HL-60/S4 (cell line): Measurements from ENCODE around the gene FHIT.
"Not testable (repeated sequence)": the region's sequence is repeated elsewhere in the genome, so short reads cannot be mapped to it uniquely, and the experiment has no call there.

Source experiments
- in situ Hi-C: fragments of 300-500 bp; cut with MboI; formaldehyde crosslinking; loops from 2 replicates; pipeline ENCODE4 v1.14.3; 2022; ENCODE audit warnings: low sequenced_read_pairs

FHIT gene

DNA sequence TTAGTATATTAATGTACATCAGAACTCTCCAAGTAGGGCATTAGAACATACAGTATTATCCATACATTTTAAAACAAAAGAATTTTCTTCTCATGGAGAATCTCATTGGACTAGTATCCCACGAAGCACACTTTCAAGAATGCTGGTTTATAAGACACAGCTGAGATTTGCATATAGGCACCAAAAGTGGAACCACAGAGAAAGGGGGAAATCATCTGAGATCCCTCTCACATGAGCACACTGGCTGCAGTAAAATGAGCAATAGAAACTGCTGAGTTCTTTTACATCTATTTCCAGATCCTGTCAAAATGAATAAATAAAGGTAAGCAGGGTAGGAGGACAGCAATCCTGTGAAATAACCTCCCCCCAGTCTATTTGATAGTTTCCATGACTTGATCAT is 665.3 kb downstream of the FHIT start:
- in situ Hi-C loops: no loop called here

DNA sequence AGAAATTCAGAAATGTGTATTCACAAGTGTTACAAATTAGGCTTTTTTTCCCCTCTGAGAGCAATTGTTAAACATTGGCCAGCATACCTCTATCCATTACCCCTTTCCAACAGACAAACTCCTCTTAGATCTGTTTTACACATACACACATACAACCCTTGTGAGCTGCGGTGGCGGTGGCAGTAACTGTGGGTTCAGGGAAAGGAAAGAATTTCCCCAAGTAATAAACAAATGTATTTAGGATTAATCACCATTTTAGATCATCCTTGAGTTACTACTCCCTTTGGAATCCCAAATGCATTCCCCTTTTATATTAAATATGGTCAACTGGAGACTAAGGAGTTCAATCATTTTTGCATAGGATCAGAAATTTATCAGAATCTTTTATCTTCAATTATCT is 667.0 kb downstream of the FHIT start:
- in situ Hi-C loops: no loop called here

- in situ Hi-C loops: no loop called here
These were observed 669.0 kb downstream of the FHIT start for GRCh38 chr3:60582288-60582687.

GRCh38 chr3:60580809-60581208 is 670.4 kb downstream of the FHIT start:
- in situ Hi-C loops: no loop called here

- in situ Hi-C loops: no loop called here
These were observed 671.5 kb downstream of the FHIT start for GRCh38 chr3:60579734-60580133.

DNA sequence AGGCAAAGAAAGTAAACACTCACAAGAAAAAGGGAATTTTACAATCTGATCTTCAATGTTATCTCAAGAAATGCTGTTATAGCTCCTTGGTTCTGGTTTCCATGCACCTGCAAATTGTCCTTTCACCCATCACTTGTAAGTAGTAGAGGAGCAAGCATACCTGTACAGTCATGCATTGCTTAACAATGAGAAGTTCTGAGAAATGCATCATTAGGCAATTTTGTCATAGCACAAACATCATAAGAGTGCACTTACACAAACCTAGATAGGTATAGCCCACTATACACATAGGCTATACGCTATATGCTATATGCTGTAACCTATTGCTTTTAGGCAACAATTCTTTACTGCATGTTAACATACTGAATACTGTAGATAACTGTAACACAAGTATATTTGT is 672.3 kb downstream of the FHIT start:
- in situ Hi-C loops: no loop called here

DNA sequence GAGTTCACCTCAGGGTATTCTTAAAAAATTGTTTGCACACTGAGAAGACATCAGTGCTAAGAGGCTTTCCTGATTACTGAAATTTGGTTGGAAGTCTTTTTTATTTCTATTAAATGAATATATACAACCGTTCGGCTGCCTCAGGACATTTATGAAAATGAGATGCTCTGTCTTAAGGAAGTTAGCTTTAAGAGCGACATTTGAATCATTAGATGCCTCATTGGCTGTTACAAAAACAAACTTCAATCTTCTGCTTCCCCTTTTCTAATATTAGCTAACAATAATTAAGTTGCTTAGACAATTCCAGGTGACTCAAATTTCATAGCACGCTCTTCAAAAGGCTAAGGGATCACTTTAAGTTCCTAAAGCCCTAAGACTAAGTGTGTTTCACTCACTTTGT is 673.7 kb downstream of the FHIT start:
- in situ Hi-C loops: no loop called here

DNA sequence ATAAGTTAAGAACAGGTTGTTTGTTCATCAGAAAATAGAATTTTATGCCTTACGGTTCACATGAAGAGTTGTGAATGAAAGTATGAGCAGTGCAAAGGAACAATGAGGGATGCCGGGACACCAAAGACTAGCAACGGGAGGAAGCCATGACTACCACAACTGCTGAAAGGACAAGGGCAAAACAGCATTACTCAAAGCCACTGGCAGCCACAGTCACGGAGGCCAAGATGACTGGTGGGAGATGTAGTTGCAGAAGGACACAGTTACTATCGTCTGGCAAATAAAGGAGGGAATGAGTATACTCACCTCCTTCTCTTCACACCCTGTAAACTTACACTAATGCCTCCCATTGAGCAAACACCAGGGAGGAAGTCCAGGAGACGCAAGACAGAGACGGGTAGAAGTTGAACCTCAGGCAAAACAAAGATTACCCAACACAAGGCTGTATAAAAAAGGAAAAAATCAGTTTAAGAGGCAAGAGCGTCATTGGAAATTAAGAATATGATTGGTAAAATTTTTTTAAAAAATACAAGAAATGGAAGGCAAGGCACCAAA is 675.5 kb downstream of the FHIT start:
- in situ Hi-C loops: no loop called here

- in situ Hi-C loops: no loop called here
These were observed 677.0 kb downstream of the FHIT start for GRCh38 chr3:60574046-60574769.

- in situ Hi-C loops: no loop called here
These were observed 677.8 kb downstream of the FHIT start for GRCh38 chr3:60573494-60573893.

- in situ Hi-C loops: no loop called here
These were observed 679.7 kb downstream of the FHIT start for GRCh38 chr3:60571511-60571910.

DNA sequence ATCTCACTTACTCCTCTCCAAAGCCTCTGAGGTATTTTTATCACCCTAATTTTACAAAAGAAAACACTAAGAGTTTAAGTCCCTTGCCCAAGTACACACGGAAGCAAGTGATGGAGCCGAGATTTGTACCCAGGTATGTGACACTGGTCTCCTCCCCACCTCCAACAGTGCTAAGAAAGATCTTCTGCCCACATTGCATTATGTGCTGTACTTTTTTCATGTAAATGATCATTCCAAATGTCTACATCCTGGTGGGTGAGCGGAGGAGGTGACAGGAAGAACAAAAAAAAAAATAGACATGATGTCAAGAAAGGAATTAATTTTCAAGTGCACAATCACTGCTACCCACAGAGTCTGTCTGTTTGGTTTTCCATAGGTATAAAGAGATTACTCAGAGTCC is 694.1 kb downstream of the FHIT start:
- in situ Hi-C loops: no loop called here

DNA sequence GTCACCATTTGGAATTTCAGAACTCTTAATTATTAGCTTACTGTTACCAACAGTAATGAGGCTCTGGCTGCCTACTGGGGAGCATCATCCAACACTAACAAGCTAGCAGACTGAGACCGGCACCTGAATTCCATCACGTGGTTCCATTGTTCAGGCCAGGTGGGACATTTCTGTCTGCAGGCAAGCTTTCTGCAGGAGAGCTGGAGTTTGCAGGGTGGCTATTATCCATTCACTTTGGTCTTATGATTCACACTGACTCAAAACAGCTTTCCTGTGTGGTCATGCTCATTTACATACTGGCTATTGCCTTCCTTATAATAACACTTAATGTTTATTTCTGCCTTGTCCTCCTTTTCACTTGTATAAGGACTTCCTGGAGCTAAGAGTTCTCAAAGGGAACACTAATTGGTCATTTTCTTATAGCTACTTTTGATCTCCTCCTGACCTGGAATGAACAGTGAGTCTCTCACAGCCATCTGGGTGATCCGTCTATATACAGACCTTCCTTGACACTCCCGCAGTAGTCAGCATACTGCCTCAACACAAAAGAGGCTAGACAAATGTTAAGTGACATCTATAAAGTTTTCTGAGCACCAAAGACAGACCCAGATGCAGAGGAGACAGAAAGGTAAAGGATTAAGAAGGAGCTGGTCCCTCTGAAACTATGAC is 695.4 kb downstream of the FHIT start:
- in situ Hi-C loops: no loop called here

DNA sequence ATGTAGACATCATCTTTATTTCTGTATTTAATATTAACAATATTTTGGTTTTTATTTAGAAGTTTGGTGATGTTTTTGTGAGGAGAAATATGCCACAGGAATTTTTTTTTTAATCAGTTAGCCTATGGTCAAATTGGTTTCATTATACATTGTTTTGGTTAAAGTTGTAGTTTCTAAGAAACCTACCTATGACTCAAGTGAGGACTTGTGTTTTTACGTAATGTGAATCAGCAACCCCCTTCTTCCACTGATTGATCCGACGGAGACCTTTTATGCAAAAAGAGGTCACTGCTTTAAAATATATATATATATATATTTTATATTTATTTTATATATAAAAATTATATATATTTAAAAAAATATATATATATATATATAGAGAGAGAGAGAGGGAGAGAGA is 698.1 kb downstream of the FHIT start:
- in situ Hi-C loops: no loop called here

DNA sequence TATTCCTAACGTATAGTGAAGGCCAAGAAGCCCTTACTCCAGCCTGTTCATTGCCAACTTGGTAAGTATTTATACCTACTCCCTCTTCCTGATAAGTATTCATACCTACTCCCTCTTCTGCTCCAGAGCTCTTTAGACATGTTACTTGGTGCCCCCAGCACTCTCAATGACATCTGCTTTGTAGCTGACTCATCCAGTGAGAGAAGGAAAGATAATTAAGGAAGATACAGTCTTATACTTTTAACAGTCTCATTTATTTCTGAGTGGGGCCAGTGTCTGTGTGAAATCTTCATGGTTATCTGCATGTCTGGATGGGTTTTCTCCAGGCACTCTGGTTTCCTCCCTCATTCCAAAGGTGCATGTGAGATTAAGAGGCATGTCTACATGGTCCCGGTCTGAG is 698.7 kb downstream of the FHIT start:
- in situ Hi-C loops: no loop called here

DNA sequence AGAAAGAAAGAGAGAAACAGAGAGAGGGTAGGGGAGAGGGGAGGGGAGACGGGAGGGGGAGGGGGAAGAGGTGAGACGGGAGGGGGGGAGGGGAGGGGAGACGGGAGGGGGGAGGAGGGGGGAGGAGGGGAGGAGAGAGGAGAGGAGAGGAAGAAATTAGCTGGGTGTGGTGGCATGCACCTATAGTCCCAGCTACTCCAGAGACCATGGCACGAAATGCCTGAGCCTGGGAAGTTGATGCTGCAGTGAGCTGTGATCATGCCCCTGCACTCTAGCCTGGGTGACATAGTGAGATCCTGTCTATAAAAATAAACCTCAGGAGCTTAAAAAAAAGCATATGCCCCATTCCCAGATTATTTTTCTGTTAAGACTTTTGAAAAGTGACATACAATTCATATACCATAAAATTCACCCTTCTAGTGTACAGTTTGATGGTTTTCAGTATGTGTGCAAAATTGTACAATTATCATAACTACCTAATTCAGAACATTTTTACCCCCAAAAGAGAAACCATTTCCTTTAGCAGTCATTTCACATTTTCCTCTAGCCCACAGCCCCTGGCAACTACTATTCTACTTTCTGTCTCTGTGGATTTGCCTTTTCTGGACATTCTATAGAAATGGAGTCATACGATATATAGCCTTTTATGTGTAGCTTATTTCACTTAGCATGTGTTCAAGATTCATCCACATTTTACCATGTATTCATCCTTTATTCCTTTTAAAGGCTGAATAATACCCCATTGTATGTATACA is 699.6 kb downstream of the FHIT start:
- in situ Hi-C loops: no loop called here

DNA sequence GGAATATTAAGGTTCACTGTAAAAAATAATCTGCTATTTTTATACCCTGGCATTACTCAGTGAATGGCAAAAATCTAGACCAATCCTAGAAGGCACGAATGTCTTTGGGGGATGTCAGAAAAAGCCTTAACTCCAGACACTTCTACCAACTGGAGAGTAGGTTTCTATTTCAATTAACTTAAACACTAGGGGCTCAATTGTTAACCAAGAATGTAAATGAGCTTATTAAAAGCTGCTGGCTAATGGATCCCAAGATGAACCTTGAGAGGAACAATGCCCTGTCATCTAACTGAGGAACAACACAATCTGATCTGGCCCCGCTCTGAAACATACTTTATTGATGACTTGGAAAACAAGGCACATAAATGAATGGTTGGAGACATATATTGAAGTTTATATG is 701.4 kb downstream of the FHIT start:
- in situ Hi-C loops: no loop called here

DNA sequence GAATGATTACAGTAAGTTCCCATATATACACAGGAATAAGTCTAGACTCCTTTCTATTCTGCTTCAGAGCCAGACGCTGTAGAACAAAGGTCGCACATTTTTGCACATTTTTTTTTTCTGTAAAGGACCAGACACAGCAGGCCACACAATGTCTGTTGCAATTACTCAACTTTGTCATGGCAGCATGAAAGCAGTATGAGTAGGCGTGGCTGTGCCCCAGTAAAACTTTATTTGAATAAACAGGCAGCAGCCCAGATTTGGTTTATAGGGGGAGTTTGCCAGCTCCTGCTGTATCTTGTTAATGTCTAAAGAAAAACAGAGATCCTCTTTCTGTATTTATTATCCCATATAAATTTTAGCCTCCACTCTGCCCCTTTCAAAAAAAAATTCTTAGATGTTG is 708.3 kb downstream of the FHIT start:
- in situ Hi-C loops: no loop called here

DNA sequence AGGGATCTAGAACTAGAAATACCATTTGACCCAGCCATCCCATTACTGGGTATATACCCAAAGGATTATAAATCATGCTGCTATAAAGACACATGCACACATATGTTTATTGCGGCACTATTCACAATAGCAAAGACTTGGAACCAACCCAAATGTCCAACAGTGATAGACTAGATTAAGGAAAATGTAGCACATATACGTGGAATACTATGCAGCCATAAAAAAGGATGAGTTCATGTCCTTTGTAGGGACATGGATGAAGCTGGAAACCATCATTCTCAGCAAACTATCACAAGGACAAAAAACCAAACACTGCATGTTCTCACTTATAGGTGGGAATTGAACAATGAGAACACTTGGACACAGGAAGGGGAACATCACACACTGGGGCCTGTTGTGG is 711.9 kb downstream of the FHIT start:
- in situ Hi-C loops: not testable (repeated sequence)

GRCh38 chr3:60536420-60536819 is 714.8 kb downstream of the FHIT start:
- in situ Hi-C loops: no loop called here

GRCh38 chr3:60531759-60532158 is 719.5 kb downstream of the FHIT start:
- in situ Hi-C loops: no loop called here

DNA sequence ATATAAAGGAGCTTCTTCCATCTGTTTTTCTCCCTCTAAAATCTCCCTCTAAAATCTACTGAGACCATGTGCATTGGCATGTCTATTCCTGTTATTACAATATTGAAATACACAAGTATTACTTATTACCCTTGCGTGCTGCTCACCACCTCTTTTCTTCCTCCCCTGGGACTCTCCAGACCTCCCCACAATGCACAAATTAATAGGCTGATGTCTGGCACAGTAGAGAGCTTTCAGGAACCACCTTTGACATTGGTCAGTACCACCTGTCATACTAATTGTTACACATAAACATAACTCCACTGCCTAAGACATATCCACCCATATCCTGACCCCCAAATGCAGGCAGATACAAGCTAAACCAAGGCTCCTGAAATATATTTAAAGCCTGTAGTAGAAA is 722.6 kb downstream of the FHIT start:
- in situ Hi-C loops: no loop called here
